ENCODE data around the gene RSL24D1.

RSL24D1 gene

GRCh38 chr15:55196458-55197361 lies at the start of gene RSL24D1:
TSS of gene RSL24D1 (minus strand) at chr15:55196941. CDS start at chr15:55196890, 51 bp downstream.
- DNase-seq: peak; percentile 87

GRCh38 chr15:55245059-55245458 lies 48.3 kb upstream of the RSL24D1 start:
- no peak for DNase-seq

GRCh38 chr15:55241891-55242290 lies 45.1 kb upstream of the RSL24D1 start:
- no peak for DNase-seq

- no peak for DNase-seq
Measured at GRCh38 chr15:55241186-55241585, 44.4 kb upstream of the RSL24D1 start.

- DNase-seq: no peak
Measured at GRCh38 chr15:55240125-55240760, 43.5 kb upstream of the RSL24D1 start.

GRCh38 chr15:55239440-55240124 lies 42.8 kb upstream of the RSL24D1 start:
- no peak for DNase-seq

- DNase-seq: no peak
Measured at GRCh38 chr15:55238877-55239276, 42.1 kb upstream of the RSL24D1 start.

GRCh38 chr15:55237219-55238130 lies 40.7 kb upstream of the RSL24D1 start:
- DNase-seq: no peak

GRCh38 chr15:55235546-55236036 lies 38.9 kb upstream of the RSL24D1 start:
- DNase-seq: no peak

- no peak for DNase-seq
Measured at GRCh38 chr15:55234800-55235104, 38.0 kb upstream of the RSL24D1 start.

GRCh38 chr15:55234104-55234799 lies 37.5 kb upstream of the RSL24D1 start:
- no peak for DNase-seq

- no peak for DNase-seq
Measured at GRCh38 chr15:55231455-55231854, 34.7 kb upstream of the RSL24D1 start.

GRCh38 chr15:55230953-55231352 lies 34.2 kb upstream of the RSL24D1 start:
- DNase-seq: no peak

GRCh38 chr15:55230051-55230670 lies 33.4 kb upstream of the RSL24D1 start:
- no peak for DNase-seq

GRCh38 chr15:55226127-55226526 lies 29.4 kb upstream of the RSL24D1 start:
- DNase-seq: no peak

GRCh38 chr15:55224892-55225291 lies 28.2 kb upstream of the RSL24D1 start:
- no peak for DNase-seq

GRCh38 chr15:55222588-55222987 lies 25.8 kb upstream of the RSL24D1 start:
- no peak for DNase-seq

- DNase-seq: no peak
Measured at GRCh38 chr15:55221090-55222011, 24.6 kb upstream of the RSL24D1 start.

GRCh38 chr15:55220606-55221005 lies 23.9 kb upstream of the RSL24D1 start:
- DNase-seq: no peak

GRCh38 chr15:55218056-55218455 lies 21.3 kb upstream of the RSL24D1 start:
- DNase-seq: no peak

Data from DMS153 (cell line).